H1 (cell line): ENCODE measurements around the gene LRRC61. TPM values are rescaled to one million over a fixed set of nuclear protein-coding genes. Genes with fewer than 3 reads are reported as not detected.

Source experiments
- CTCF ChIA-PET: fragments of 300-600 bp; sonication (Branson Sonifier 250); formaldehyde crosslinking; loops from one replicate; lab custom pipeline; 2021; ENCODE audit not compliant: partially characterized antibody; lab: Charles Lee
- POLR2A ChIA-PET: fragments of 300-600 bp; sonication (Branson Sonifier 250); formaldehyde crosslinking; loops from one replicate; lab custom pipeline; 2021; ENCODE audit warnings: inconsistent platforms; ENCODE audit not compliant: partially characterized antibody; lab: Charles Lee
- DNase-seq, 2 experiments: peaks; one replicate each; pipeline versions ENCODE4 v3.0.0 to v3.0.0-alpha.2; 2010 to 2022; ENCODE audit warnings: low spot score in 2 of 2, low read depth in 1 of 2, mixed read lengths in 1 of 2
- FAIRE-seq: peaks from 2 replicates; lab custom pipeline; 2011; peaks lifted over from hg19 to GRCh38; lab: Jason Lieb, UNC
- H2AFZ ChIP-seq: 2 replicates; pipeline ENCODE4 v1.8.1; 2012; ENCODE audit warnings: low read length, inconsistent platforms
- H2AK5ac ChIP-seq: 2 replicates; pipeline ENCODE4 v1.6.1; 2013; ENCODE audit warnings: low read depth, low read length
- H2BK120ac ChIP-seq: replicated peaks from 2 replicates; pipeline ENCODE3; 2013; ENCODE audit warnings: low read depth, low read length, inconsistent platforms
- H2BK12ac ChIP-seq: 2 replicates; pipeline ENCODE4 v1.6.1; 2013; ENCODE audit warnings: low read depth, low read length
- H2BK15ac ChIP-seq: 2 replicates; pipeline ENCODE4 v1.6.1; 2013; ENCODE audit warnings: low read length
- H2BK20ac ChIP-seq: 2 replicates; pipeline ENCODE4 v1.6.1; 2013; ENCODE audit warnings: low read length
- H2BK5ac ChIP-seq: 2 replicates; pipeline ENCODE4 v1.6.1; 2013; ENCODE audit warnings: low read depth, low read length
- H3K14ac ChIP-seq: 2 replicates; pipeline ENCODE4 v1.6.1; 2013; ENCODE audit warnings: inconsistent platforms; ENCODE audit not compliant: insufficient read length
- H3K18ac ChIP-seq: 2 replicates; pipeline ENCODE4 v1.6.1; 2013; ENCODE audit warnings: low read length; ENCODE audit errors: extremely low read depth
- H3K23ac ChIP-seq: 2 replicates; pipeline ENCODE4 v1.6.1; 2013; ENCODE audit warnings: inconsistent platforms; ENCODE audit not compliant: insufficient read length
- H3K23me2 ChIP-seq: 2 replicates; pipeline ENCODE4 v1.6.1; 2013; ENCODE audit warnings: low read depth, low read length
- H3K27ac ChIP-seq: 2 replicates; pipeline ENCODE4 v1.6.1; 2011; ENCODE audit warnings: low read depth, low read length, inconsistent platforms
- H3K27me3 ChIP-seq, 4 experiments: replicated peaks in 1 of 4; 1 replicate in 1 of 4; 2 replicates in 3 of 4; pipeline versions ENCODE4 v1.6.1 to v1.8.1; 2011 to 2013; ENCODE audit warnings: low read length in 3 of 4, mild to moderate bottlenecking in 3 of 4, inconsistent platforms in 2 of 4, mixed read lengths in 2 of 4, moderate library complexity in 1 of 4; ENCODE audit not compliant: control insufficient read depth in 3 of 4, insufficient read depth in 3 of 4; ENCODE audit errors: extremely low read depth in 1 of 4
- H3K36me3 ChIP-seq, 4 experiments: 2 replicates each; pipeline versions ENCODE4 v1.6.1 to v1.8.1; 2011 to 2013; ENCODE audit warnings: mild to moderate bottlenecking in 4 of 4, low read length in 3 of 4, moderate library complexity in 2 of 4, control low read depth in 1 of 4, inconsistent platforms in 1 of 4; ENCODE audit not compliant: insufficient read depth in 4 of 4, control insufficient read depth in 2 of 4
- H3K4ac ChIP-seq: replicated peaks from 2 replicates; pipeline ENCODE3; 2013; ENCODE audit warnings: low read length, low read depth, mixed read lengths, inconsistent platforms; ENCODE audit not compliant: insufficient read length
- H3K4me1 ChIP-seq, 4 experiments: replicated peaks in 1 of 4; 1 replicate in 1 of 4; 2 replicates in 3 of 4; pipeline versions ENCODE4 v1.6.1 to v1.8.1; 2011 to 2013; ENCODE audit warnings: low read length in 3 of 4, inconsistent platforms in 2 of 4, mixed read lengths in 1 of 4; ENCODE audit not compliant: insufficient read depth in 4 of 4, control insufficient read depth in 3 of 4
- H3K4me2 ChIP-seq, 2 experiments: 2 replicates each; pipeline versions ENCODE4 v1.6.1 to v1.8.1; 2011 to 2013; ENCODE audit warnings: low read depth in 2 of 2, low read length in 2 of 2, control low read depth in 1 of 2, inconsistent platforms in 1 of 2, mild to moderate bottlenecking in 1 of 2; ENCODE audit not compliant: insufficient read depth in 1 of 2
- H3K4me3 ChIP-seq, 4 experiments: fragments of 200-600, 300-600 bp in 1 of 4; sonication (generic), shearing (Covaris generic), sonication (Bioruptor Twin) in 1 of 4; 2 replicates each; pipeline versions ENCODE4 v1.5.1 to v1.8.1; 2011 to 2016; ENCODE audit warnings: low read length in 4 of 4, low read depth in 3 of 4, control low read depth in 2 of 4, inconsistent platforms in 2 of 4, mild to moderate bottlenecking in 2 of 4, mixed read lengths in 1 of 4, moderate library complexity in 1 of 4; ENCODE audit not compliant: insufficient read depth in 2 of 4; ENCODE audit errors: extremely low read depth in 1 of 4
- H3K56ac ChIP-seq: replicated peaks from 2 replicates; pipeline ENCODE3; 2013; ENCODE audit warnings: low read depth, mild to moderate bottlenecking, mixed read lengths, low read length, inconsistent platforms; ENCODE audit not compliant: insufficient read length
- H3K79me1 ChIP-seq: 2 replicates; pipeline ENCODE4 v1.6.1; 2013; ENCODE audit warnings: low read depth, low read length, control low read depth
- H3K79me2 ChIP-seq, 2 experiments: 2 replicates each; pipeline versions ENCODE4 v1.6.1 to v1.8.1; 2012 to 2013; ENCODE audit warnings: low read length in 2 of 2, mild to moderate bottlenecking in 2 of 2, inconsistent platforms in 1 of 2; ENCODE audit not compliant: insufficient read depth in 2 of 2, control insufficient read depth in 1 of 2
- H3K9ac ChIP-seq, 4 experiments: replicated peaks in 1 of 4; 1 replicate in 1 of 4; 2 replicates in 3 of 4; pipeline versions ENCODE4 v1.6.1 to v1.8.1; 2011 to 2013; ENCODE audit warnings: low read depth in 3 of 4, low read length in 3 of 4, control low read depth in 2 of 4, mild to moderate bottlenecking in 2 of 4, moderate library complexity in 2 of 4, inconsistent platforms in 1 of 4; ENCODE audit errors: extremely low read depth in 1 of 4
- H3K9me3 ChIP-seq, 2 experiments: 2 replicates each; pipeline versions ENCODE4 v1.6.1 to v1.8.1; 2012 to 2013; ENCODE audit warnings: mild to moderate bottlenecking in 2 of 2, moderate library complexity in 2 of 2, control low read depth in 1 of 2, inconsistent platforms in 1 of 2, low read depth in 1 of 2, low read length in 1 of 2, mixed read lengths in 1 of 2; ENCODE audit not compliant: insufficient read depth in 2 of 2
- H4K20me1 ChIP-seq, 2 experiments: replicated peaks in 1 of 2; 2 replicates each; pipeline versions ENCODE3 to v1.8.1; 2011 to 2013; ENCODE audit warnings: inconsistent platforms in 2 of 2, low read length in 2 of 2, mild to moderate bottlenecking in 1 of 2; ENCODE audit not compliant: insufficient read depth in 2 of 2, control insufficient read depth in 1 of 2
- H4K5ac ChIP-seq: 2 replicates; pipeline ENCODE4 v1.6.1; 2013; ENCODE audit warnings: low read length, low read depth, mixed read lengths, inconsistent platforms; ENCODE audit not compliant: insufficient read length
- H4K8ac ChIP-seq: 2 replicates; pipeline ENCODE4 v1.8.0; 2013; ENCODE audit warnings: mild to moderate bottlenecking, moderate library complexity, low read length, inconsistent platforms; ENCODE audit not compliant: insufficient read depth; ENCODE audit errors: extremely low read depth
- H4K91ac ChIP-seq: replicated peaks from 2 replicates; pipeline ENCODE3; 2013; ENCODE audit warnings: low read length, mixed read lengths, inconsistent platforms; ENCODE audit not compliant: insufficient read length
- BCL11A ChIP-seq, 2 experiments: IDR thresholded peaks; one replicate each; pipeline ENCODE4 v1.6.1; 2011; ENCODE audit warnings: low read depth in 2 of 2, low read length in 2 of 2, mild to moderate bottlenecking in 2 of 2
- EZH2 ChIP-seq: fragments of 200-600 bp; sonication (generic); IDR thresholded peaks from 2 replicates; pipeline ENCODE4 v1.7.1; 2012; ENCODE audit warnings: low read depth, mild to moderate bottlenecking, moderate library complexity, low read length, inconsistent platforms; ENCODE audit not compliant: severe bottlenecking
- JUND ChIP-seq: IDR thresholded peaks from 2 replicates; pipeline ENCODE4 v1.6.1; 2011; ENCODE audit warnings: mild to moderate bottlenecking, improper control_type of control experiment, low read length
- POLR2AphosphoS5 ChIP-seq: IDR thresholded peaks from 2 replicates; pipeline ENCODE4 v1.6.1; 2011; ENCODE audit warnings: low read depth, low read length
- RBBP5 ChIP-seq: IDR thresholded peaks from 2 replicates; pipeline ENCODE4 v1.7.1; 2012; ENCODE audit warnings: low read depth, mild to moderate bottlenecking, inconsistent platforms, low read length, moderate library complexity, borderline replicate concordance
- SIRT6 ChIP-seq: IDR thresholded peaks from one replicate; pipeline ENCODE4 v1.7.1; 2012; ENCODE audit warnings: low read length, inconsistent platforms
- SRF ChIP-seq: IDR thresholded peaks from 2 replicates; pipeline ENCODE4 v1.6.1; 2011; ENCODE audit warnings: mild to moderate bottlenecking, low read depth, low read length, moderate library complexity
- WGBS, 2 experiments: shearing (Covaris generic) in 1 of 2; methylation state at CpG; one replicate each; pipeline versions ENCODE4 v1.1.6 to v1.1.7; 2013 to 2015; ENCODE audit warnings: low lambda C conversion rate in 2 of 2, mixed read lengths in 2 of 2, inconsistent platforms in 1 of 2, low coverage in 1 of 2, missing lambda C conversion rate in 1 of 2; ENCODE audit not compliant: insufficient replicate concordance in 2 of 2, insufficient coverage in 1 of 2, insufficient read length in 1 of 2; ENCODE audit errors: extremely low coverage in 1 of 2, missing lambda C conversion rate in 1 of 2; 5-methylcytosine and 5-hydroxymethylcytosine counted together
- polyA plus RNA-seq, 7 experiments: library from polyadenylated mRNA; depleted of rRNA in 3 of 7; stranded (reverse) in 5 of 7; unstranded in 2 of 7; fragments of >200 nt in 5 of 7; fragments of 200-250 nt in 2 of 7; gene quantifications; 1 replicate in 5 of 7; 2 replicates in 1 of 7; 4 replicates in 1 of 7; pipeline versions ENCODE4 v1.2.1 to v1.2.3, GENCODE V29; 2011 to 2013; ENCODE audit warnings: missing spikeins in 2 of 7, mixed read lengths in 2 of 7
- total RNA-seq: library from RNA; stranded (reverse); fragmentation: NEBNext Ultra II Directional; extraction: Animal tissue kit (Norgen Biotek cat#: 25700); gene quantifications from 2 replicates; pipeline ENCODE4 v1.2.1, GENCODE V29; 2021
- TF ChIP-seq, protein P1 (sequence below): IDR thresholded peaks from 2 replicates; pipeline ENCODE4 v1.6.1; 2012; ENCODE audit warnings: low read length, inconsistent platforms

LRRC61 gene
- total and polyA plus RNA-seq, 2 of the 8 experiments (the other 6 are each of a cell fraction or from before 2014, with no cell fraction given): 0.73 to 44.8 TPM

DNA sequence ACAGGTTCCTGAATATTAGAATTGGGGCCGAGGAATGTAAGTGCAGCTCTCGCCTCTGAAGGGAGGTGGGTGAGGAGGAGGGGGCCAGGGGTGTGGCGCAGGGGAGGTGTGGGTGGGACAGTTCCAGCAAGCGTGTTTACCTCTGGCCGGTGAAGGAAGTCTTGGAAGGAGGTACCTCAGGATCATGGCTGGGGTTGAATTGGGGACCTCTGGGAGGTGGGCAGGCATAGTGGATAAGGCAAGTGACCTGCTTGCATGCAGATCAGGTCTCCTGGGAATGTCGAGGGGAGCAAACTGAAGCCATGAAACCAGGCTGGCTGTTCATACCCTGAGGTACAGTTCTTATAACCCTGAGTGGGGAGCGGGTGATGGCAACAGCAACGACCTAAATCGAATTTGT lies 57.9 kb downstream of the LRRC61 start:
- no peaks in the 10 kb centered on the region for H3K9me3 ChIP-seq
- peaks cover 11% of the 10 kb centered on the region for H3K23me2 ChIP-seq
- ChIA-PET POLR2A (interaction anchor here (0.9 to 1.9 kb wide), 6 partner anchors 8 to 45 kb away, joined by 3 to 30 read pairs (median 8); partner anchors contain the start of gene REPIN1), CTCF (interaction anchor here (1.0 to 1.5 kb wide), 5 partner anchors 12 to 37 kb away, joined by 3 to 4 read pairs (median 3); a partner anchor contains a TSS)
- no peak overlapping the region for H2AFZ ChIP-seq
- H3K27ac ChIP-seq: no peak overlapping the region
- 75% methylated on average over 7 of the region's 9 CpGs; no CpG with 5 or more reads in 1 of the 2 experiments for WGBS, 2 experiments
- no peak overlapping the region for H2AK5ac ChIP-seq
- no peaks in the 10 kb centered on the region for H4K20me1 ChIP-seq
- no peak overlapping the region for H2BK20ac ChIP-seq
- DNase-seq (no peak), FAIRE-seq (no peak)
- peak overlapping the region; percentile 80 for H3K18ac ChIP-seq
- H3K4ac ChIP-seq: no peak overlapping the region
- H3K56ac ChIP-seq: no peak overlapping the region
- H3K79me1 ChIP-seq: peaks cover 15% of the 10 kb centered on the region
- no peak overlapping the region for H4K5ac ChIP-seq
- TF ChIP-seq SIRT6: no peak
- no peak for TF ChIP-seq SRF
- no peak for TF ChIP-seq RBBP5
- TF ChIP-seq BCL11A (IDR thresholded peaks at IDR 0.05; ENCODE audit: low read depth in 2 of 2, low read length in 2 of 2): no peak
- no peak for TF ChIP-seq JUND
- no peak for TF ChIP-seq EZH2
- TF ChIP-seq POLR2AphosphoS5: no peak
- TF ChIP-seq, protein P1, sequence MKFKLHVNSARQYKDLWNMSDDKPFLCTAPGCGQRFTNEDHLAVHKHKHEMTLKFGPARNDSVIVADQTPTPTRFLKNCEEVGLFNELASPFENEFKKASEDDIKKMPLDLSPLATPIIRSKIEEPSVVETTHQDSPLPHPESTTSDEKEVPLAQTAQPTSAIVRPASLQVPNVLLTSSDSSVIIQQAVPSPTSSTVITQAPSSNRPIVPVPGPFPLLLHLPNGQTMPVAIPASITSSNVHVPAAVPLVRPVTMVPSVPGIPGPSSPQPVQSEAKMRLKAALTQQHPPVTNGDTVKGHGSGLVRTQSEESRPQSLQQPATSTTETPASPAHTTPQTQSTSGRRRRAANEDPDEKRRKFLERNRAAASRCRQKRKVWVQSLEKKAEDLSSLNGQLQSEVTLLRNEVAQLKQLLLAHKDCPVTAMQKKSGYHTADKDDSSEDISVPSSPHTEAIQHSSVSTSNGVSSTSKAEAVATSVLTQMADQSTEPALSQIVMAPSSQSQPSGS: no peak
- no peaks in the 10 kb centered on the region for H3K27me3 ChIP-seq
- no peak overlapping the region for H3K14ac ChIP-seq
- no peak overlapping the region for H3K9ac ChIP-seq
- peaks cover 0 to 15% (median 0%) of the 10 kb centered on the region in 4 experiments; a peak in 2 of 8 replicates for H3K36me3 ChIP-seq
- no peak overlapping the region; the same call in 1 of the 2 replicates for H2BK12ac ChIP-seq
- peak overlapping the region; percentile 94 for H3K4me2 ChIP-seq
- peak overlapping the region in 1 of 4 experiments; percentile 96; a peak in 2 of 8 replicates for H3K4me3 ChIP-seq
- no peak overlapping the region for H3K23ac ChIP-seq
- H2BK5ac ChIP-seq: peak overlapping the region; percentile 85; the same call in 1 of the 2 replicates
- peaks cover 0 to 58% of the 10 kb centered on the region in 2 experiments for H3K79me2 ChIP-seq
- H3K4me1 ChIP-seq: peaks cover 30 to 60% (median 42%) of the 10 kb centered on the region in 4 experiments
- peak overlapping the region; percentile 92; the same call in 1 of the 2 replicates for H2BK15ac ChIP-seq
- no peak overlapping the region for H2BK120ac ChIP-seq
- no peak overlapping the region for H4K8ac ChIP-seq
- H4K91ac ChIP-seq: no peak overlapping the region
